Measurements from ENCODE around the gene TM9SF2.

DNA sequence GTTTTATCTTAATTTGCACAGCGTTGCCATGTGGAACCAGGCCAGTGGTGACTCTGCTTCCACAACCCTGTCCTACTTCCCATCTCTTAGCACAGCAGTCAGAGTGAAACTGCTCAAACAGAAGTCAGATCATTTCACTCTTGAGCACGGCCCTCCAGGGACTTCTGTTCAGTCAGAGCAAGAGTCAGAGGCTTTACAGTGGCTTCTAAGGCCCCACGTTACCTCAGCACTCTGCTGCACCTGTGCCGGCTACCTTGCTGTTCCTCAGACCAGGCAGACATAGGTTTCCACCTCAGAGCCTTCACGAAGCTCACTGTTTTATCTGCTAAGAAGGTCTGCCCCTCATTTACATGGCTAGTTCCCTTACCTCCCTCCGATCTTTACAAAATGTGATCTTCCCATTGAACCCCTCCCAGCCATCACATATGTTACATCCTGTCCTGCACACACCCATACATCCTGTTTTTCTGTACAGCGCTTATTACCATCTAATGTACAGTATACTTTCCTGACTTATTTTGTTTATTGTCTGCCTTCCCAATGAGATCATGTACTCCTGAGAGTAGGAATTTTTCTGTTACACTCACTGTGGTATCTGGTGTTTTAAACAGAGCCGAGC, 41.6 kb downstream of the TM9SF2 start:
- no peak for TF ChIP-seq POLR2A (IDR thresholded peaks at IDR 0.05)
- TF ChIP-seq, protein P1, sequence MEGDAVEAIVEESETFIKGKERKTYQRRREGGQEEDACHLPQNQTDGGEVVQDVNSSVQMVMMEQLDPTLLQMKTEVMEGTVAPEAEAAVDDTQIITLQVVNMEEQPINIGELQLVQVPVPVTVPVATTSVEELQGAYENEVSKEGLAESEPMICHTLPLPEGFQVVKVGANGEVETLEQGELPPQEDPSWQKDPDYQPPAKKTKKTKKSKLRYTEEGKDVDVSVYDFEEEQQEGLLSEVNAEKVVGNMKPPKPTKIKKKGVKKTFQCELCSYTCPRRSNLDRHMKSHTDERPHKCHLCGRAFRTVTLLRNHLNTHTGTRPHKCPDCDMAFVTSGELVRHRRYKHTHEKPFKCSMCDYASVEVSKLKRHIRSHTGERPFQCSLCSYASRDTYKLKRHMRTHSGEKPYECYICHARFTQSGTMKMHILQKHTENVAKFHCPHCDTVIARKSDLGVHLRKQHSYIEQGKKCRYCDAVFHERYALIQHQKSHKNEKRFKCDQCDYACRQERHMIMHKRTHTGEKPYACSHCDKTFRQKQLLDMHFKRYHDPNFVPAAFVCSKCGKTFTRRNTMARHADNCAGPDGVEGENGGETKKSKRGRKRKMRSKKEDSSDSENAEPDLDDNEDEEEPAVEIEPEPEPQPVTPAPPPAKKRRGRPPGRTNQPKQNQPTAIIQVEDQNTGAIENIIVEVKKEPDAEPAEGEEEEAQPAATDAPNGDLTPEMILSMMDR (IDR thresholded peaks at IDR 0.05): no peak

All from Peyer's patch (tissue), 4 donors.